Uterus (tissue), 4 donors: Measurements from ENCODE around the gene SUPT3H. TPM values are rescaled to one million over a fixed set of nuclear protein-coding genes. Genes with fewer than 3 reads are reported as not detected.

Source experiments
- DNase-seq, 2 donors: peaks; one replicate each; pipeline ENCODE4 v3.0.0-alpha.2; 2019 to 2020
- H3K27ac ChIP-seq, 2 donors: fragments of 200-600 bp; sonication (generic); 1 replicate in 1 of 2; 2 replicates in 1 of 2; pipeline ENCODE4 v1.5.1; 2016 to 2018
- H3K27me3 ChIP-seq, 2 donors: fragments of 200-600 bp; sonication (generic); one replicate each; pipeline ENCODE4 v1.5.1; 2018 to 2019; ENCODE audit warnings: control low read depth in 1 of 2
- H3K36me3 ChIP-seq, 2 donors: fragments of 200-600 bp; sonication (generic); one replicate each; pipeline ENCODE4 v1.5.1; 2019; ENCODE audit warnings: control low read depth in 1 of 2
- H3K4me1 ChIP-seq, 2 donors: fragments of 200-600 bp; sonication (generic); one replicate each; pipeline ENCODE4 v1.5.1; 2018 to 2019; ENCODE audit warnings: control low read depth in 1 of 2
- H3K4me3 ChIP-seq, 2 donors: fragments of 200-600 bp; sonication (generic); 1 replicate in 1 of 2; 2 replicates in 1 of 2; pipeline ENCODE4 v1.5.1; 2018 to 2019; ENCODE audit warnings: mild to moderate bottlenecking in 1 of 2
- H3K9me3 ChIP-seq, 2 donors: fragments of 200-600 bp; sonication (generic); one replicate each; pipeline ENCODE4 v1.5.1; 2019; ENCODE audit warnings: control low read depth in 1 of 2
- CTCF ChIP-seq, 4 experiments: fragments of 200-600 bp in 2 of 4; fragments of 450-650 bp in 2 of 4; sonication (generic) in 2 of 4; IDR thresholded peaks; one replicate each; pipeline ENCODE4 v1.5.1; 2016 to 2019; ENCODE audit warnings: antibody characterized with exemption in 4 of 4, mild to moderate bottlenecking in 2 of 4, moderate library complexity in 1 of 4
- POLR2A ChIP-seq, 2 donors: fragments of 450-650 bp; IDR thresholded peaks; one replicate each; pipeline ENCODE4 v1.6.1; 2016; ENCODE audit warnings: antibody characterized with exemption in 2 of 2, mild to moderate bottlenecking in 1 of 2, moderate library complexity in 1 of 2
- intact Hi-C: fragments of 100-400 bp; cut with DNase I; formaldehyde crosslinking; loops from one replicate; pipeline ENCODE4 v1.15.1; 2023; ENCODE audit warnings: low total_unique reads
- total RNA-seq, 4 donors: library from RNA; depleted of rRNA in 3 of 4; stranded (reverse); fragments of >200 nt in 3 of 4; gene quantifications; one replicate each; pipeline versions ENCODE4 v1.1.0 to v1.2.4, GENCODE V29; 2014 to 2023
- donor health status: DM: yes; HTN: yes; CAD: no.

The SUPT3H gene
- total RNA-seq, 4 donors from 2014 or later, result 1.3 to 14.9 (median 7.6) TPM

DNA sequence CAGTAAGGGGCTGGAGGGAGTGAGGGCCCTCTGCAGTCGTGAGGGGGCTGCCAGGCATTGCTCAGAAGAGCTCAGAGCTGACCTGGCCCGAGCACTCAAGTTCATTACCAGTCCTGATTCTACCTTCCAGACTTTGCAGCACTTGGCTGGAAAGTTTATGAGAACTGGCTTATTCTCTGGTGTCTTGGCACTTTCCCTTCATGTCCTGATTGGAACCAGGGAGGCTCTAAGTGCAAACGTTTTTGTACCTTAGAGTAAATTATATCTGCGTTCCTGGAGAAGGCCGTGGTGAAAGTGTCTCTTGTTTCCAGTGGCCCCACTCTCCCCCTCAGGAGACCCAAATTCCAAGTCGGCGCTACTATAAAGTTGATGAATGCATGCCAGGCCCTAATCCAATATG lies 587.9 kb downstream of the SUPT3H start:
- no peak overlapping the region for H3K4me3 ChIP-seq
- no peak overlapping the region for H3K27ac ChIP-seq
- no peak for DNase-seq
- no peak for TF ChIP-seq POLR2A (IDR thresholded peaks at IDR 0.05)
- no peak for TF ChIP-seq CTCF (IDR thresholded peaks at IDR 0.05)
- intact Hi-C loops, result no loop called here
- no peaks in the 10 kb centered on the region for H3K4me1 ChIP-seq
- no peaks in the 10 kb centered on the region for H3K27me3 ChIP-seq
- no peaks in the 10 kb centered on the region for H3K36me3 ChIP-seq
- H3K9me3 ChIP-seq, result no peaks in the 10 kb centered on the region

GRCh38 chr6:44789061-44789460 lies 588.7 kb downstream of the SUPT3H start:
- no peak overlapping the region for H3K27ac ChIP-seq
- no peaks in the 10 kb centered on the region for H3K27me3 ChIP-seq
- H3K4me3 ChIP-seq, result no peak overlapping the region
- H3K36me3 ChIP-seq, result no peaks in the 10 kb centered on the region
- intact Hi-C loops, result no loop called here
- H3K4me1 ChIP-seq, result no peaks in the 10 kb centered on the region
- DNase-seq, result no peak
- no peak for TF ChIP-seq POLR2A (IDR thresholded peaks at IDR 0.05)
- no peak for TF ChIP-seq CTCF (IDR thresholded peaks at IDR 0.05)
- H3K9me3 ChIP-seq, result no peaks in the 10 kb centered on the region

DNA sequence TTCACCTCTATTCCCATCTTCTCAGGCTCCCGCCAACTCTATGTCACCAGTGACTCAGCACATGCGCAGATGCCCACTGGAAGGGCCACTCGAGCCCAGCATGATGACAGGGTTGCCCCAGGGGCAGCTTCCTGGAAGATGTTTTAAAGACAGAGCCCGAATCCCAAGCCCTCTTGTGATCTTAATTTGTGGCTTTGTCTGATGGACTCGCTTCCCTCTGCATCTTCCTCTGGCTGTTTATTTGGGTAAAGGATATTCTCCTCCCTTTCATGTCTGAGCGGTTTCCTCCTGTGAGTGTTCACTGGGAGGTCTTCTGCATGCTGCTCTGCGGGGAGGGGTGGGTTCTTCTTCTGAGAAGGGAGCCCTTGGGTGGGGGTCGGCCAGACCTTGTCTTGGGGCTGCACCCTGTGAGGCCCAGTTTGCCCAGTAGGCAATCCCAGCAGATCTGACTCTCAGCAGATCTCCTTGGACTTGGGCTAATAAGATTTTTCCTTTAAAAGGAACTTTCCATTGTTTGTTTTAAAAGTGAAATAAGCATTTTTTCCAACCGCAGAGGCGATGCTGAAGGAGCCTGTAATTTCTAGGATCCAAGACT lies 589.2 kb downstream of the SUPT3H start:
- no peak for DNase-seq
- Histone ChIP-seq H3K4me3 (no peak overlapping the region), H3K36me3 (no peaks in the 10 kb centered on the region), H3K27ac (no peak overlapping the region), H3K4me1 (no peaks in the 10 kb centered on the region), H3K9me3 (no peaks in the 10 kb centered on the region), H3K27me3 (no peaks in the 10 kb centered on the region)
- intact Hi-C loops, result no loop called here
- TF ChIP-seq POLR2A (IDR thresholded peaks at IDR 0.05) (no peak), CTCF (IDR thresholded peaks at IDR 0.05) (no peak)

DNA sequence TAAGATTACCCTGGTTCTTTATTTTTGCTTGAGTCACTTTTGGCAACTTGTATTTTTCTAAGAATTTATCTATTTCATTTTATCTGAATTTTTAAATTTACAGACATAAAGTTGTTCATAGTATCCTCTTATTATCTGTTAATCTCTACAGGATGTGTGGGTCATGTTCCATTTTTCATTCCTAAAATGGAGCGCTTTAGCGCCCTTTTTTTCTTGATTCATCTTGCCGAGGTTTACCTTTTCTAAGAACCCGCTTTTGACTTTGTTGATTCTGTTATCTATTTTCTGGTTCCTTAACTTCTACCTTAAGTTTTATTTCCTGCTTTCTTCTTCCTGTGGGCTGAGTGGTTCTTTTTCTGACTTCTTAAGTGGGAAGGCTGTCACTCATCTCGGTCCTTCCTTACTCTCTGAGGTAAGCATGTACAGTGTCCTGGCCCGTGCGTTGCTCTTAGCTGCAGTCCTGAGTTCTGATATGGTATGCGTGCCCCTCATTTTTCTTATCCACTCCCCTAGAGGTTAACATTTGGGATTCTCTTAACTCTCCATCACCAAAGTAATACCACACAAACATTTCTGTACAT lies 590.4 kb downstream of the SUPT3H start:
- Histone ChIP-seq H3K27ac (no peak overlapping the region), H3K9me3 (no peaks in the 10 kb centered on the region), H3K4me3 (no peak overlapping the region), H3K36me3 (no peaks in the 10 kb centered on the region), H3K27me3 (no peaks in the 10 kb centered on the region), H3K4me1 (no peaks in the 10 kb centered on the region)
- intact Hi-C loops, result no loop called here
- no peak for DNase-seq
- TF ChIP-seq CTCF (IDR thresholded peaks at IDR 0.05), result no peak
- no peak for TF ChIP-seq POLR2A (IDR thresholded peaks at IDR 0.05)

- Histone ChIP-seq H3K27ac (no peak overlapping the region), H3K36me3 (no peaks in the 10 kb centered on the region), H3K9me3 (no peaks in the 10 kb centered on the region), H3K4me1 (no peaks in the 10 kb centered on the region), H3K27me3 (no peaks in the 10 kb centered on the region), H3K4me3 (no peak overlapping the region)
- intact Hi-C loops, result no loop called here
- no peak for DNase-seq
- TF ChIP-seq CTCF (IDR thresholded peaks at IDR 0.05) (no peak), POLR2A (IDR thresholded peaks at IDR 0.05) (no peak)
These were observed 592.6 kb downstream of the SUPT3H start for GRCh38 chr6:44785130-44785529.
